GM18868 (cell line): ENCODE results near the gene PARD3B.
A peak's percentile ranks its signal among the peaks of the same experiment; 100 is the strongest.

Source experiments
- ATAC-seq: cut with Tn5 transposase; IDR thresholded peaks from one replicate; pipeline ENCODE4 v1.9.1; 2021; ENCODE audit warnings: mild to moderate bottlenecking, moderate library complexity; ENCODE audit not compliant: unreplicated experiment

Gene PARD3B

DNA sequence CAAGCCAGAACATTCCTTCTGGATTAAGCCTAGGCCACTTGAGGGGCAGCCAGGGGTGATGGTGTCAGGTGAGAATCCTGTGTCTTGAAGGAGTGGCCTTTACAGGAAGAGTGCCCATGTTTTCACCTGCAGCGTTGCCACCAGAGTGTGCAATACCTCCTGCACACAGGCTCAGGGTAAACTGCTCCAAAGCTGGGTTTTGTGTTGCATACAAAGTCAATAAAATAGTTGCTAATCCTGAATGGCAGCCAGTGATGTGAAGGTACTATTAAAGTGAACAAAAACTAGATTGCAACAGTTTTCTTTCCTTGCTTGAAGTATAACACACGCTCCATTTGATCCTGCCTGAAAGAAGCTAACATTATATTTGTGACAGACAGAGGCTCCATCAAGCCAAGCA lies 1072.6 kb downstream of the PARD3B start:
- ATAC-seq = no peak

DNA sequence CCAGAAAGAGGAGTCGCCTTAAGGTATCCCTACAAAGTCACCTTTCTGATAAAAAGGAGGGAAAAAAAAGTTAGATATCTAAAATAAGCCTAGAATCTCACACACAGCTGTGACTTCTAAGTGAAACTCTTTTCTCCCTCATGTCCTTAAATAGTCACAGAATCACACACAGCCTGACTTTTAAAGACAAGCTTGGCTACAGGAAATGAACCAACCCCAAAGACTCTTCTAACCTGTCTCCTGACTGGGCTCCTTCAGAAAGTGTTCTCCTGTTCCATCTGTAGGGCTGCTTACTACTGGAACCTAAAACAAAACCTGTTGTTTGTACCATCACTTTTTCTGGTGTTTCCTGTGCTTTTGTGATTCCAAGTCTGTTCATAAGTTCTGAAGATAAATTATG lies 1074.3 kb downstream of the PARD3B start:
- no peak for ATAC-seq

DNA sequence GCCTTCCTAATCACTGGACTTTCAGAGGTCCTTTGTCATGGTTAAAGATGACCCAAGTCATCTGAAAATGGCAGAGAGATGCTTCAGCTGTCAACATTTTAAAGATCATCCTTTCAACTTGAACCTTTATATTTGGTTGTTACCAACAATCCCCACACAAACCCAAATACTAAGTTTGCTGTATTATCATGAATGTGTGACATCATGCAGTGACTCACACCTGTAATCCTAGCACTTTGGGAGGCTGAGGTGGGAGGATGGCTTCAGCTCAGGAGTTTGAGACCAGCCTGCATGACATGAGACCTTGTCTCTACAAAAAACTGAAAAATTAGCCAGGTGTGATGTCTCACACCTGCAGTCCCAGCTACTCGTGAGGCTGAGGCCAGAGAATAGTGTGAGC lies 1081.8 kb downstream of the PARD3B start:
- ATAC-seq = no peak

DNA sequence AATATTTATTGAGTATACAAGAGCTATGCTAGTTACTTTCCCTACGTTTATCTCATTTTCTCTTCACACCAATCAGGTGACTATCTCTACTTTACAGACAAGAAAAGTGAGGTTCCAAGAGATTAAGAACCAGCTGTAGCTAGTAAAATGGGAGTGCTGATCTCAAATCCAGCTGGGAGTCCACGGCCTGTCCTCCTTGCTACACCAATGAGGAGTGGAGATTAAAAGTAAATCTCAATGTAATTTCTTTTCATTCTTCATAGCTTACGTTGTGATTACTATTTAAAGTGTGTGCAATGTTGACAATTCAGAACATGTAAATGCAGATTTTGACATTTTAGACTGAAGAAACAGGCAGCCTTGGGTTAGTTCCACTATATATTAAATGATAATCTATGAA lies 1083.1 kb downstream of the PARD3B start:
- no peak for ATAC-seq

DNA sequence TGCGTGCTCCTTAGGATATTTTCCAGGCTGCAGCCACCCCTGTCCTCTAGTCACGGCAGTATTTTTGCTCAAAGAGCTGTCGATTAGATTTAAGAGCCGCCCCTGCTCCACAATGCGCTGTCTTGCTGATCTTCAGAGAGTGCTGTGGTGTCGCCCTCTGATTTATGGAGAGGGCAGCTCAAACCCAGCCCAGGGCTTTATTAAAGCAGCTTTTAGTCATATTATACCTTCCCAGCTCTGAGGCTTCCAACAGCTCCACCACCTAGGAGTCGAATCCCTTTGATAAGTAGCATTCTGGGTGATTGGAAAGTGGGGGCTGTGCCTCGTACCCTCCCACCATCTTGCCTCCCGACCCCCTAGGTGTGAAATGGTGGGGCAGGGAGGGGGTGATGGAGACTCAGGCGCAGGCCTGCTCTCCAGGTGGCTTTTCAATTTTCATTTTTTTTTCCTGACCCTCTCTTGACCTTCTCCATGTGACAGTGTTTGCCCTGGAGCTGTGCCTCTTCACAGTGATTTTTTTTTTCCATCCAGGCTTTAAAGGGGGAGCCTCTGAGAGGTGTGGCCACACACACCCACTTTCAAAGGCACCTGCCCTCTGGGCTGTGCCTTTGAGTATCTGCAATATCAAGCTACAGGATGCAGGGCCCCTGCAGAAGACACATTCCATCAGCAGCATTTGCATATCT lies 1084.0 kb downstream of the PARD3B start:
- ATAC-seq = no peak

DNA sequence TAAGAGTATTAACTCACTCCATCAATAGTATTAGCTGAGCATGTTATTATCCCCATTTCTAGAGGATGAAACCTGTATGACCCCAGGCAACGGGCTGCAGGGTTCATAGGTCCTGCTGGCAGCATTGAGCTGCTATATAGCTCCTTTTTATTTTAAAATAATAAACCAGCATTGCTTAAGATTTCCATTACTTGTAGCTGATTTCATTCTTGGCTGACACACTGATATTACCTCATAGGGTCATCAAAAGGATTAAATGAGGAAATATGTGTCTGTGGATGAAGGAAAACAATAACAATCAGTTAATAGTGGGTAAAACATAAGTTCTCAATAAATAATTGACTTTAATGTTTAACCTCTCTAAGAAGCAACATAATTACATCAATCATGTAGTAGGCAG lies 1088.7 kb downstream of the PARD3B start:
- ATAC-seq = no peak

DNA sequence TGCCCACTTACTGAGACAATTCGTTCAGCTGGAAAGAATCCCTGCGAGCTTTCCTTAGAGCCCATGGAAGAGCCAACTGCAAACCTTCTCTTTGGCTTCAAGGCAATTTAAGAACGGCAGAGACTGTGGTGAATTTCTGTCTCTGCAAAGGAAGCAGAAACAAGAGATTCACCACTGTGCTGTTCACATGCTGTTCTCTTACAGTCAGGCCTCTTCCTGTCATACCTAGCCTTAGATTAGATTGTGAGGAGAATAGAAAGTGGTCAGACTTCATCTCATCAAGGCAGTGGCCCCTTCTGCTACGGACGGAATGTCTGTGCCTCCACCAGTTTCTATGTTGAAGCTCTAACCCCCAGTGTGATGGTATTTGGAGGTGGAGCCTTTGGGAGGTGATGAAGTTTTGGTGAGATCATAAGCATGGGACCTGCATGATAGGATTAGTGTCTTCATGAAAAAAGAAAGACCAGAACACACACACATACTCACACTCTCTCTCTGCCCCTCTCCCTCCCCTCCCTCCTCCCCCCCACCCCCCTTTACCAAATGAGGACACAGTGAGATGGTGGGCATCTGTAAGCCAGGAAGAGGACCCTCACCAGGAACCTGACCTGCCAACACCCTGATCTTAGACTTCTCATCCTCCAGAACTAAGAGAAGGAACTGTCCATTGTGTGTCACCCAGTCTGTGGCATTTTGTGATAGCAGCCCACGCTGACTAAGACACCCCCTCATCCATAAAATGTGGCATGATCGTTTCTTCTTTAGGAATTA lies 1091.5 kb downstream of the PARD3B start:
- no peak for ATAC-seq

DNA sequence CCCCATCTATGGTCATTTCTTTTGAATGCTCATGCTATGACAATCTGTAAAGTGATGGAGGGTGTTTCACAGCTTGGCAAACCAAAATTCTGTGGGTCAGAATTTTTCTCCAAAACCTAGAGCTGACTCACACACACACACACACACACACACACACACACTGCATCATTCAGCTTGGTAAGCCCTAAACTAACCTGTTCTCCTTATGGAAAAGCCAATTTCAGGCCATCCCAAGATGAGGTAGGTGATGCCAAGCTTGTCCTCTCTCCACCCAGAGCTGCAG lies 1092.0 kb downstream of the PARD3B start:
- ATAC-seq = no peak

DNA sequence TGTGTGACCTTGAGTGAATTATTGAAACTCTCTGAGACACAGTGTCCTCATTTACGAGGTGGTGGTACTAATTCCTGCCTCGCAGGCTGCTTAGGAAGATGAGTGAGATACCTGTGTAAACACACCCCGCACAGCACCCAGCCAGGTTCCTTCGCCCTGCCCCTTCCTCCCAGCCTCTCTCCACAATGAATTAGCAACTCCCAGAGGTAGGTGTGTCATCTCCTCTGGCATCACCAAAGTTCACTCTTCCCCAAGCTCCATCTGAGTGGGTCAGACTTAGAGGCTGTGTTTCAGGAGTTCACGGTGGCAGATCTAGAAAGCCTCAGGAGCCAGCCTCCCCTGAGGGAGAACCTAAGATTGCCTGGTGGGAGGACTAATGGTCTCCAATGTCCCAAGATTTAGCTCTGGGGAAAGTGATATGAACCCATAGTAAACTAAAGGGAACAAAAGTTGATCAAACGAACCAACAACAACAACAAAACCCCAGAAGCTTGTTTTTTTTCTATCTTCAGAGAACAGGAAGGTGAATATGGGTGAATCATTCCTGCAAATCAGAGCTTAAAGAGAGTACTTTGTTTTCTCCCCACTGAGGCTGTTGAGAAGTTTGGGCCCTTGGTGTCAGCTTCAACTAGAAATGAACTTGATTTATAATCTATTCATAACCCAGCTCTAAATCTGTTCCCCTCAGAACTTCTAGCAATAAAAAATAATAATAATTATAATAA lies 1092.7 kb downstream of the PARD3B start:
- ATAC-seq = no peak

DNA sequence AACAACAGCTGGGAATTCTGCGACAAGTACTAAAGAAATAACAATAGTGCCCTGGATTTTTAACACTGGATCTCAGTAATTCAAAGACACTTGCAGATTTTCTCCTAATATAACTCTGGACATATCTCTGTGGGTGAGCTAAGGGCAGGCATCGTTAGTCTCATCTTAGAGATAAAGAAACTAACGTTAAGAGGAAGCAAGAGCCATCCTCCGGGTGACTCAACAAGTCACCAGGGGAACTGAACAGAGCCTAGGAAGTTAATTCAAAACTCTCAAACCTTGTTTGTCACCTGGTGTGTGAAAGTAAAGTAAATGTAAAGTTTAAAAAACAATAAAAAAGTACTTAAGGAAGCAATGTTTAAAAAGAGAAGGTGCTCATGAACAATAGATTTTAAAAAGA lies 1095.4 kb downstream of the PARD3B start:
- peak; percentile 79 for ATAC-seq

DNA sequence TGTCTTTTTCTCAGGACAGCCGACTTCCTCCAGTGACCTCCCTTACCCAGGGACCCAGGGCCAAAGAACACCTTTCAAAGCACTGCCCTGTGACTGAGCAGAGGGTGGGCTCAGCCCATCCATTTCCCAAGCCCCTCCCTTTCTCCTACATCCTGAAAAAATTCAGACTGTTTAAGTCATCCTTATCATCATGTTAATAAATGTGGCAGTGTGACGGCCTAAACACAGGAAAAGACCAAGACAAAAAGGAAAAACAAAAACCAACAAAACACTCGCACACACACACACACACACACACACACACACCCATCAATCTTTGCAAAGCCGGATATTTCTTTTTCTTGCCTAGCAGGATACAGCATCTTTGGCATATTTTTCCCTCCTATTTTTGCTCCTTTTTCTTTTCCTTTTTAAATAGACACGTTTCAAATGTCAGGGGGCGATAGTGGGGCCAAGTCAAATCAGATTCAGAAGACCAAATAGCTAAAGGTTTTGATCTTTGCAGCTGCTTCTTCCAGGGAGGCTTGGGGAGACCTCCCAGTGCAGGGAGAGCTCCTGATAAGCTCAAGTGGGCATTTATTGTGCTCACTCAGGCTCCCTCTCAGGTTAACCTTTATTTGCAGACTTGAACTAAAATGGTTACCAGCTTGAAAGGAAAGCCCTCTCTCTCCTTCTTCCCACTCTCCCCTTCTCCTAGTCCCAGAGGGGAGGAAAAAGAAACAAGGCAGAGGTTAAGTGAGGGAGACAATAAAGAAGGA lies 1097.5 kb downstream of the PARD3B start:
- no peak for ATAC-seq

DNA sequence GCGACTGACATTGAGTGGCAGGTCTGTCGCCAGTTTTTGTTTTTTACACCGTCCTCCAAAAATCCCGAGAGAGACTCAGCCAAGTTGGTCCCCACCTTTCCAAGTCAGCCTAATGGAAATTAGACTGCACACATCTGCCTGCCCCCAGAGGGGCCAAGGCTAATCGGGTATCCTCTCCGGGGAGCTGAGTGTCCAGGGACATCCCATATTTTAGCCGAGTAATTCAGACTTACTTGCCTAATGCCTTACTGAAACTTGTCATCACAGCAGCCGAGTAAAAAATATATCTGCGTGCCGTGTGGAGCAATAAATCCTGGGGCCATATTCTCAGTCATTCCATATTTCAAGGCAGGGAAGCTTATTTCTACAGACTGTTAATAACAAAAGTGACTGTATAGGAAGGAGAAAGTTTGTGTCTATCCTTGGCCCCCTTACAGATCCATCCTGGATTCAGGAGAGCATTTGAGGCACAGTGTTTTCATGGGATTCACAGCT lies 1098.2 kb downstream of the PARD3B start:
- ATAC-seq = no peak

DNA sequence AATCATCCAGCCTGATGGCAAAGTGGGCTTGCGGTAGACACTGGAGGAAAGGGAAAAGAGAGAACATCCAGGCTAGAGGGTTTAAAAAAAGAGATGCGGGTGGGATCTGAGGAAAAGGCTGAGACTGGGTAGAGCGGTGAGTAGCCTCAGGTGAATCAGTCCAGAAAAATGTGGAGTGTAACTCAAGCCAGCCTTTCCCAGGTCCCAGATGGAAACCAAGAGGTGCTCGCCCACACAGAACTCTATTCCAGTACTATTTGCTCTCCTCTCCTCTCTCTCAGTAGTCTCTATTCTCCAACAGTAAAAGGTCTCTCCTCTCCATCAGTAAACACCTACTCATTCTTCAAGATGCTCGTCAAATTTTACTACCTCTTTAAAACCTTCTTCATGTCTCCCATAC lies 1098.7 kb downstream of the PARD3B start:
- no peak for ATAC-seq

DNA sequence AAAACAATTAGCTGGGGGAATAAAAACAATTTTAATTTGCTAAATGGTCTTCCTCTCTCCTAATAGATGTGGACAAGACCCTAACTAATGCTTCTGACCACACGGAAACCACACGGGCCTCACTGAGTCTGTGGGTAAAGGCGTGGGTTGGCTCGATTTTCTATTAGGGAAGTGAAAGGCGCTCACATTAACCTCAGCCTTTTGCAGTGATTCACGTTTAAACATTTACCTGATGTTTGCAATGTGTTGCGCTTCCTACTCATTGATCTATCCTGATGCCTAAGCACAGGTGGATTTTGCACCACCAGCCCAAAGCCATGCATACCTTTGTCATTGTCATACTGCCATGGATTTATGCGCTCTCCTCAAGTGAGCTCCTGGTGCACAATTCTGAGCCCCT lies 1101.4 kb downstream of the PARD3B start:
- ATAC-seq = peak; percentile 99

DNA sequence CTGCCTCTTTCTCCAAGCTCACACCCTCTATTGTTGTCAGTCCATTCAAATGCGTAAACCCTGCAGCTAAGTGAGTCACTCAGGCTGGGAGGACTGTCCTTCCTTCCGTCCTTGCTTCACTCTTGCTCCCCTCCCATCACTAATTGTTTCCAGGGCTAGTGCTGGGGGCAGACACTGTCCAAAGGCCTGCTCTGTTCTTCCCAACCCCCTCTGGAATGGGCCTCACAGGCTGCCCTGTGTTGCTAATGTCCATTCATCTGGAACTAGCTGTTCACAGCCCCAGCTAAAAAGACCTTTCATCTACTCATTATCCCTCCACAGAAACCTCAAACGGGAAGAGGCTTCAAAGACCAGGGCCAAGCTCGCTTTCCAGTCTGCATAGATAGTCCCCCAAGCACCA lies 1105.2 kb downstream of the PARD3B start:
- ATAC-seq = no peak

DNA sequence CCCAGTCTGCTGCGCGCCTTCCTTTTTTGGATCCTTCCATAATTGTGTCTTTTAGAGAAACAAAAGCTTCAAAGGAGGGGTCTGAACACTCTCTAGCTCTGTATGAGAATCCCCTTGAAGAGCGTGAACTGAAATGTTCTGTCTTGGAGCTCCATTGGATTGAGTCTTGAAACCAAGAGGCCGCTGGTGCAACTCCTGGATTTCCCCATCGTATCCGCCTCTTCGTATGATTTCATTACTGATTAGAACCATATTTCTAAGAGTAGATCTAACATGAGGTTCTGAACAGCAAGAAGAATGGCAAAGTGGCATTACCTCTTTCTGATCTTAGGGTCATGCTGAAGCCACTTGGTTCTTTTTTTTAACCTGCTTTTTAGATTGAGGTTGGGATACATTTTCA lies 1105.7 kb downstream of the PARD3B start:
- no peak for ATAC-seq

DNA sequence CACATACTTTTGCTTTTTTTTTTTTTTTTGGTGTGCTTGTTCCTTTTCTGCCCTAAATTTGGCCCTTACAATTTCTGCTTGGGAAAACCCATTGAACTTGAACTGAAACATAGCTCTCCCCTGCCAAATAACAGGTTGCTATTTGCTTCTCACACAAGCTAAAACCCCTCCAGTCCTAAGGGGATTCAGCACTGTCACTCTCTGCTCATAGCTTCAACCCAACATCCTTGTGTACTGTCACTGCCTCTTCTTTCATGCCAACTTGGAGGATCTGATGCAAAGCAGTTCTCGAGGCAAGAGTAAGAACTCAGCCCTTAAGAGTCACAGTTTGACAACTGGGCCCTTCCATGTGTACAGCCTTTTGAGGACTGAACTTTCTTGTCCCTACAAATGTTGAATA lies 1106.4 kb downstream of the PARD3B start:
- no peak for ATAC-seq

DNA sequence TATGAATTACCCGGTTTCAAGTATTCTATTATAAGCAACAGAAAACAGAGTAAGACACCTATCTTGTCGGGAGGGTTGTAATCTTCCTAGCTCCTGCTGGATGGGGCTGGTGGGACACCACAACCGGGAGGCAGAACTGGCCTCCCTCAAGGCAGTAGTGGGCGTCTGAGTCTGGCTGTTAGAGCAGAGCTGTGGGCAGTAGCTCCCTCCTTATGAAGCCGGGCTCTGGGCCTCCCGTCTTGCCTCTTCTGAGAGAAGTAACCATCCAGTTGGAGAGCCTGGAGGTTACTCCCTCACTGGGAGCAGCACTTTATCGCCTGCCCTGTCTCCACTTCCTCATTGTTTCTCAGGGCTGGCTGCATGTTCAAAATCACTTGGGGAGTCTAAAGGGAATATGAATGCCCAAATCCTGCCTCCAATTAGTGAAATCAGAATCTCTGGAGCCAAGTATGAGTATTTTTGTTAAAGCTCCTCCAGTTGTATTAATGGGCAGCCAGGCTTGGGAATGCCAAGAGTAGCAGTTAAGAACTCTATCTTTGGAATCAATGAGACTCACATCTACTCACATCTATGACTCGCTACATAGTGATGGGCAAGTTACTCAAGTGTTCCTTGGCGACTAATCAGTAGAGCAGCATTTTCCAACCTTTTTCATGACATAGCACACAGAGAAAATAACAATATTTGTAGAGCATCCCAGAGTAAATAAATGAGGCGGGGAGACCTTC lies 1109.8 kb downstream of the PARD3B start:
- ATAC-seq = no peak

DNA sequence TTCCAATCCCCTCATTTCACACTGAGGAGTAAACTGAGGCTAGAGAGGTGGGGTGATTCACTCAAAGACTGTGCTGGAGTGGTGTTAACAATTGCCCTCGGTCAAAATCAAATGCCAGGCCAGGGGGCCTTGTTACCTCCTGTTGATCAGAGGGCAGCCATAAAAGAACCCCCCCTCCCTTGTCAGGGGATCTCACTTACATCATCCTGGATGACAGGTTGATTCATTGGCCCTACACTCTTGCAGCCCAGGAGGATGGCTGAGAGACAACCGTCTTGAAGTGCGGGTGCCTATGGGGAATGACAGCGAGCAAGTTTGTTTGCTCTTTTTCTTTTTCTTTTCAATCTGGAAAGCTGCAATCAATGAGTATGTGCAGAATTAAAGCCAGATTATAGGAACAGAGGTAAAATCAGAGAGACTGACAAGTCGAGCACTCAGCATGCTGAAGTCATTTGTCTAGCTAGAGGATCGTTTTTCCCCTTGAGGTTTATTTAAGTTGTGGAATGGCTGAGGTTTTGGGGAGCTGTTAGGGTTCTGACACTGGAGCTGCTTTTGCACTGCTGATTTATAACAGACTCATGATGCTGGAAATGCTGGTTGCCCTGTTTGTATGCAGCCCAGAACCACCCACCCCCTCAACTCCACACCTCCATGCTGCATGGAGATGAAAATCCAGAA lies 1110.6 kb downstream of the PARD3B start:
- ATAC-seq = no peak

DNA sequence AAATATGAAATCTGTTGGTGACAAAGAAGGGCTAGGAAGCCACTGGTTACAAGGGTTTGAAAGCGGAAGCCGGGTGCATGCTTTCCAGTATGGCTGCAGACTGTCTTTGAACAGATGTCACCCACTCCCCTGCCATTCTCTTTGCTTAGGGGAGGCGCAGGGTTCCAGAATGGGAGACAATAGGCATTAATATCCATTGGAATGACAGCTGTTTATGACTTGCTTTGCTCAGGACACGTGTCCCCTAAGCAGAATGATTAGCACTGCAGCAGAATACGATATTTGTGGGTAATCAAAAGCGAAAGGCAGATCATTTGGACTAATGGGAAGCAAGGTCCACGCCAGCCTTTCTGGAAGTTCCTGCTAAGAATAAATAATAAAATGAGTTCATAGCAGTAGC lies 1111.2 kb downstream of the PARD3B start:
- ATAC-seq = no peak
